Lower leg skin (tissue), 3 donors: ENCODE data around the gene MYOF.

Experiments used
- CTCF ChIP-seq, 3 donors: fragments of 450-650 bp; IDR thresholded peaks; one replicate each; pipeline ENCODE4 v1.5.1; 2016; ENCODE audit warnings: antibody characterized with exemption in 3 of 3, mild to moderate bottlenecking in 3 of 3, moderate library complexity in 2 of 3
- POLR2A ChIP-seq, 2 donors: fragments of 450-650 bp; IDR thresholded peaks; one replicate each; pipeline ENCODE4 v1.6.1; 2016 to 2017; ENCODE audit warnings: antibody characterized with exemption in 2 of 2, mild to moderate bottlenecking in 1 of 2, moderate library complexity in 1 of 2

- TF ChIP-seq CTCF (IDR thresholded peaks at IDR 0.05), result no peak
- no peak for TF ChIP-seq POLR2A (IDR thresholded peaks at IDR 0.05)
These were observed 163.0 kb downstream of the MYOF start for GRCh38 chr10:93319096-93319495.
